Measurements from ENCODE around the gene GPRC5C. TPM values are rescaled to one million over a fixed set of nuclear protein-coding genes. Genes with fewer than 3 reads are reported as not detected.
A peak's percentile ranks its signal among the peaks of the same experiment; 100 is the strongest.

The GPRC5C gene, protein sequence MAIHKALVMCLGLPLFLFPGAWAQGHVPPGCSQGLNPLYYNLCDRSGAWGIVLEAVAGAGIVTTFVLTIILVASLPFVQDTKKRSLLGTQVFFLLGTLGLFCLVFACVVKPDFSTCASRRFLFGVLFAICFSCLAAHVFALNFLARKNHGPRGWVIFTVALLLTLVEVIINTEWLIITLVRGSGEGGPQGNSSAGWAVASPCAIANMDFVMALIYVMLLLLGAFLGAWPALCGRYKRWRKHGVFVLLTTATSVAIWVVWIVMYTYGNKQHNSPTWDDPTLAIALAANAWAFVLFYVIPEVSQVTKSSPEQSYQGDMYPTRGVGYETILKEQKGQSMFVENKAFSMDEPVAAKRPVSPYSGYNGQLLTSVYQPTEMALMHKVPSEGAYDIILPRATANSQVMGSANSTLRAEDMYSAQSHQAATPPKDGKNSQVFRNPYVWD
- 114 and 125 TPM in 2 replicates for total RNA-seq
- polyA plus RNA-seq: 106 and 117 TPM in 2 replicates

DNA sequence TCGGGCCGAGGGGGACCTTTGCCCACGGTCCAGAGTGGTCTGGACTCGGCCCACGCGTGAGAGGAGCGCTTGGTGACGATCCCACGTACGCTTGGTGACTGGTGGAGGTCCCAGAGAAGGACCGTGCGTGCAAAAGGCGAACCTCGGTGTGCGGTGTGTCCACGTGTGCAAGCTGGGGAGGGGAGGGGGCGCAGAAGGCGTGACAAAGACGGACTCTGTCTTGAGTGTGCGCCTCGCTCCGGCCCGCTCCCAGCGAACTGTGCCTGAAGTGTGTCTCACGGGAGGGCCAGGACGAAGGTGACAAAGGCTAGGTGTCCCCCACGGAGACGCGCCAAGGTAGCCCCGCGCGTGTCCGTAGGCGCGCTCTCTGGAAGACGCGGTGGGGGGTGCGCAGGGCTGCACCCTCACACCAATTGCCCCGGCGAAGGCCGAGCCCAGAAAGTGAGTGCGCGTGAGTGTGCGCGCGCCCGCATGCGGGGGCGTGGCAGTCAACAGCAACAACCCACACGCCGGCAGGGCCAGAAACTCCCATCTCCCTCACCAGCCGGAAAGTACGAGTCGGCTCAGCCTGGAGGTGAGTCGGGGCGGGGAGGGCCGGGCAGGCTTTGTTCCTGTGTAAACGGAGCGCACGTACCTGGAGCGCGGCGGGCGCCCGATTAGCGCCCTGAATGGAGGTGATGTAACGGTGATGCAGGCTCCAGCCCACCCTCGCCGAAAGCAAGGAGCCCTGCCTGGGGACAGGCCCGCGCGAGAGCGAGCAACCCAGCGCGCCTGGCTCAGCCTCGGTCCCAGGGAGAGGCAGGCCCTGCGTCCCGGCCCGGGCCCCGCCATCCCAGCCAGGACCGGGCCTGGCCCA is at the start of gene GPRC5C:
TSS of gene GPRC5C (plus strand) at position 521 of the 856 bp plus-strand sequence. CDS start 7,689 bp downstream, outside the sequence.
- Histone ChIP-seq H3K4me1 (ENCODE audit: low read depth) (peaks cover 38% of the 10 kb centered on the region), H3K4me3 (peak within 1 kb of the TSS; percentile 79), H3K36me3 (no peaks in the 10 kb centered on the region), H3K27ac (peak within 1 kb of the TSS; percentile 97), H3K9me3 (ENCODE audit: low read depth) (no peaks in the 10 kb centered on the region), H3K27me3 (no peaks in the 10 kb centered on the region)
- DNase-seq (ENCODE audit: low read depth in 1 of 2, low spot score in 1 of 2): peak; percentile 77 to 84
- no peak for TF ChIP-seq CTCF (IDR thresholded peaks at IDR 0.05; ENCODE audit: low read depth, low read length)

GRCh38 chr17:74383141-74383540 is 48.7 kb upstream of the GPRC5C start:
- Histone ChIP-seq H3K4me3 (no peak overlapping the region), H3K9me3 (ENCODE audit: low read depth) (no peaks in the 10 kb centered on the region), H3K36me3 (no peaks in the 10 kb centered on the region), H3K27me3 (no peaks in the 10 kb centered on the region), H3K27ac (no peak overlapping the region), H3K4me1 (ENCODE audit: low read depth) (peaks cover 19% of the 10 kb centered on the region)
- no peak for DNase-seq (ENCODE audit: low read depth in 1 of 2, low spot score in 1 of 2)
- no peak for TF ChIP-seq CTCF (IDR thresholded peaks at IDR 0.05; ENCODE audit: low read depth, low read length)

DNA sequence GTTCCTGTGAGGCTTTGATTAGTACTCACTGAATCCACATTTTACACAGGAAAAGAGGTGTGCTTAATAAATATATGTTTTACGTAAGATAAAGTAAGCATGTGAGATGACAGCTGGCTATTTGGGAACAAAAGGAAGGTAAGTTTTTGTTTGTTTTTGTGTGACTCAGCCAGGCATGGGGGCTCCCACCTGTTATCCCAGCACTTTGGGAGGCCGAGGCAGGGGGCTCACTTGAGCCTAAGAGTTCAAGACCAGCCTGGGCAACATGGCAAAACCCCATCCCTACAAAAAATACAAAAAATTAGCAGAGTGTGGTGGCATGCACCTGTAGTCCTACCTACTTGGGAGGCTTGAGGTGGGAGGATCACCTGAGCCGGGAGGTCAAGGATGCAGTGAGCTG is 46.7 kb upstream of the GPRC5C start:
- H3K4me1 ChIP-seq (ENCODE audit: low read depth): peaks cover 21% of the 10 kb centered on the region
- no peak for DNase-seq (ENCODE audit: low read depth in 1 of 2, low spot score in 1 of 2)
- no peak for TF ChIP-seq CTCF (IDR thresholded peaks at IDR 0.05; ENCODE audit: low read depth, low read length)
- H3K27me3 ChIP-seq: no peaks in the 10 kb centered on the region
- H3K9me3 ChIP-seq (ENCODE audit: low read depth): no peaks in the 10 kb centered on the region
- H3K4me3 ChIP-seq: no peak overlapping the region
- no peaks in the 10 kb centered on the region for H3K36me3 ChIP-seq
- no peak overlapping the region for H3K27ac ChIP-seq

DNA sequence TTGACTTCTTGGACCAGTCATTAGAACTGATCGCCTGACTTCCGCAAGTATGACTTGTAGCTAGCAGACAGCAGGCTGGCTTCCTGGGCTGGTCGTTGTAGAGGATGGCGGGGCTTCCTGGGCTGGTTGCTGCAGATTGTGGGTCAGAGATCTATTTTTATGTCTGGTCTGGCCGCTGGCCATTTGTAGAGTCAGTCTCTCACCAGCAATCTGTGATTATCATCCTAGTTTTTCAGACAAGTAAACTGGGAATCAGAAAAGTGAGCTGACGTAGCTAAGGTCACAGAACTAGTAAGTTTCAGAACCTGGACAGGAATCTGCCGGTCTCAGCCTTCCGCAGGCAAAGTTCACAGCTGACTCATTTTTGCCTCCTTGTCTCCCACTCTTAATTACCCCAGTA is 45.5 kb upstream of the GPRC5C start:
- DNase-seq (ENCODE audit: low read depth in 1 of 2, low spot score in 1 of 2): peak in 1 of 2 donors; percentile 69
- Histone ChIP-seq H3K27me3 (no peaks in the 10 kb centered on the region), H3K36me3 (no peaks in the 10 kb centered on the region), H3K9me3 (ENCODE audit: low read depth) (no peaks in the 10 kb centered on the region), H3K27ac (peak overlapping the region; percentile 53), H3K4me3 (no peak overlapping the region), H3K4me1 (ENCODE audit: low read depth) (peaks cover 25% of the 10 kb centered on the region)
- no peak for TF ChIP-seq CTCF (IDR thresholded peaks at IDR 0.05; ENCODE audit: low read depth, low read length)

DNA sequence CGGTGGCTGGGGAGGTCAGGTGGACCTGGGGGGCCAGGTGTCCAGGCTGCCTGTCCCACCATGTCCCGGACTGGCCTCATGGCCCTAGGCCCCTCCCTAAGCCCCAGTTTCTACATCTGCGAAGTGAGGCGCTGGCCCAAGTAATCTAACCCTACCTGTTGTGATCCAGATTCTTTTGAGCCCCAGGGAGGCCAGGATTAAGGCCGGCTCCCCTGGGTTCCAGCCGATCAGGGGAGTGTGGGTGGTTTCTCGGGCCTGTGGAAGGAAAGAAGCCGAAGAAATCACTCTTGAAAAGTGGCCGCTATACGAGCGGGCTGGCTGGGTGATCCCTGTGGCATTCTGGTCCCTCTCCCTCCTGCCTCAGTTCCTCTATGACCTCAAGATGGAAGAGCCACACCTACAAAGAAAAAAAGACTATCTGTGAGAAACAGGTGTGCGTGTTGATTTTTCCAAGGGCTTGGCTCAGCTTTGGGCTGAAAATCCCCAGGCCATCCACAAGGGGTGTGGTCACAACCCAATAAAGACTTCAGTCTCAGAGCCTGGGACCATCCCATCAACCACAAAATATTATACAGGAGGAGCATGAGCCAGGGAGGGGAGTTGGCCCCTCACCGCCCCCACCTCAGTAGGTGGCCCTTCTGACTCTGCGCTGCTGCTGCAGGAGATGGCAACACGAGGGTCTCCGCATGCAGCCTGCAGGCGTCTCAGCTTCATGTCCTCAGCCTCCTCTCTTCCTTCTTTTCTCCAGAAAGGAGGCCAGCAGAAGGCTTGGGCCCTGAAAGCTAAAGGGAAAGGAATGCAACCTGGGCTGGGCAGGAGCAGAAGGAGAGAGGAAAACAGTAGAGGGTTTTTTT is 44.3 kb upstream of the GPRC5C start:
- H3K27me3 ChIP-seq: no peaks in the 10 kb centered on the region
- H3K4me3 ChIP-seq: no peak overlapping the region
- peaks cover 32% of the 10 kb centered on the region for H3K4me1 ChIP-seq (ENCODE audit: low read depth)
- H3K9me3 ChIP-seq (ENCODE audit: low read depth): no peaks in the 10 kb centered on the region
- DNase-seq (ENCODE audit: low read depth in 1 of 2, low spot score in 1 of 2): no peak
- H3K27ac ChIP-seq: no peak overlapping the region
- no peaks in the 10 kb centered on the region for H3K36me3 ChIP-seq
- TF ChIP-seq CTCF (IDR thresholded peaks at IDR 0.05; ENCODE audit: low read depth, low read length): no peak

Data from cardiac muscle cell (in vitro differentiated cells and primary cell).